Measurements from ENCODE around the gene UPB1. TPM values are rescaled to one million over a fixed set of nuclear protein-coding genes. Genes with fewer than 3 reads are reported as not detected.

Gene UPB1
- total and polyA plus RNA-seq, 10 of the 15 experiments (the other 5 are each of a cell fraction or from before 2014, with no cell fraction given) = 0.89 to 20.5 (median 3.1) TPM

- TF ChIP-seq SMAD1 (IDR thresholded peaks at IDR 0.05; ENCODE audit: low read depth, partially characterized antibody) = no peak
- no peak for TF ChIP-seq E4F1 (IDR thresholded peaks at IDR 0.05; ENCODE audit: borderline replicate concordance, partially characterized antibody)
- TF ChIP-seq HDAC6 (IDR thresholded peaks at IDR 0.05; ENCODE audit: unreplicated experiment) = no peak
- TF ChIP-seq POLR2A (IDR thresholded peaks at IDR 0.05; ENCODE audit: low read depth, low read length) = no peak
- TF ChIP-seq ZNF274 (IDR thresholded peaks at IDR 0.05; ENCODE audit: insufficient read depth, insufficient read length) = no peak
These were observed 11.8 kb downstream of the UPB1 start (continued) for GRCh38 chr22:24506802-24507438.

GRCh38 chr22:24507716-24508115 lies 12.6 kb downstream of the UPB1 start:
- Histone ChIP-seq H3K27ac (ENCODE audit: control insufficient read depth, insufficient read depth) (no peak overlapping the region; the same call in 1 of the 2 replicates), H3K4me3 (no peak overlapping the region), H2AFZ (ENCODE audit: control insufficient read depth, low read depth, low read length) (peak overlapping the region; percentile 79), H3K4me2 (ENCODE audit: control insufficient read depth, insufficient read depth) (peak overlapping the region; percentile 74), H3K4me1 (ENCODE audit: control insufficient read depth, insufficient read depth, low read length) (peaks cover 52% of the 10 kb centered on the region), H4K20me1 (ENCODE audit: control insufficient read depth, insufficient read depth) (no peaks in the 10 kb centered on the region), H3K27me3 (replicated peaks in 1 of 2; ENCODE audit: control insufficient read depth in 2 of 2, insufficient read depth in 2 of 2, low read length in 1 of 2) (no peaks in the 10 kb centered on the region), H3K9ac (ENCODE audit: control insufficient read depth, insufficient read depth, low read length) (no peak overlapping the region), H3K36me3 (ENCODE audit: control insufficient read depth in 2 of 2, insufficient read depth in 2 of 2, low read length in 1 of 2) (no peaks in the 10 kb centered on the region), H3K79me2 (ENCODE audit: control insufficient read depth, insufficient read depth, low read length) (no peaks in the 10 kb centered on the region), H3K9me3 (replicated peaks; ENCODE audit: control insufficient read depth, insufficient read depth, low read length) (no peaks in the 10 kb centered on the region)
- DNase-seq (ENCODE audit: low read depth, low spot score) (no peak), FAIRE-seq (no peak), ATAC-seq (peak; percentile 52)
- CTCF ChIA-PET = interaction anchor here (0.7 to 14.8 kb wide), 9 partner anchors 9 to 500 kb away, joined by 3 to 332 read pairs (median 5); partner anchors contain the start of gene ADORA2A
- no TSS peak for BruUV-seq (replicated peaks)
- intact Hi-C loops (cut with micrococcal nuclease; ENCODE audit: unreplicated experiment) = no loop called here
- WGBS (ENCODE audit: insufficient coverage, insufficient replicate concordance, low lambda C conversion rate, missing lambda C conversion rate) = 35% methylated on average over 7 of the region's 7 CpGs
- in situ Hi-C loops (cut with MboI) = no loop called here
- SMC1A ChIA-PET (ENCODE audit: uncharacterized antibody, unreplicated experiment) = interaction anchor here (0.6 to 8.2 kb wide), 14 partner anchors 8 to 184 kb away, joined by 3 to 122 read pairs (median 6); partner anchors contain the start of gene ADORA2A
- RAD21 ChIA-PET (ENCODE audit: unreplicated experiment) = interaction anchor here (0.5 to 8.3 kb wide), 17 partner anchors 8 to 219 kb away, joined by 3 to 111 read pairs (median 3); partner anchors contain the start of genes ADORA2A, GUCD1 and SNRPD3
- POLR2A ChIA-PET = interaction anchor here (0.5 to 6.7 kb wide), 12 partner anchors 7 to 843 kb away, joined by 3 to 48 read pairs (median 6); partner anchors contain the start of gene ADORA2A
- no peak for TF ChIP-seq SREBF2 (IDR thresholded peaks at IDR 0.05; ENCODE audit: low read length)
- no peak for TF ChIP-seq CHD4 (IDR thresholded peaks at IDR 0.05)
- TF ChIP-seq IRF5 (IDR thresholded peaks at IDR 0.05; ENCODE audit: borderline replicate concordance) = no peak
- TF ChIP-seq CEBPB (IDR thresholded peaks at IDR 0.05; ENCODE audit: borderline replicate concordance in 1 of 2, low read depth in 2 of 2, low read length in 2 of 2) = no peak
- TF ChIP-seq JUND (IDR thresholded peaks at IDR 0.05; ENCODE audit: low read depth, low read length) = no peak
- TF ChIP-seq MYB (IDR thresholded peaks at IDR 0.05; ENCODE audit: borderline replicate concordance, low read depth, low read length) = no peak
- 0 out of 2 replicates have a peak, but pooled peaks have one; percentile 13 for TF ChIP-seq SIN3A (IDR thresholded peaks at IDR 0.05; ENCODE audit: low read depth, low read length)
- TF ChIP-seq EZH2 (IDR thresholded peaks at IDR 0.05; ENCODE audit: borderline replicate concordance, control insufficient read depth, low read depth, low read length) = no peak
- TF ChIP-seq POLR2A (IDR thresholded peaks at IDR 0.05; ENCODE audit: low read depth, low read length) = no peak
- no peak for TF ChIP-seq PKNOX1 (IDR thresholded peaks at IDR 0.05)
- TF ChIP-seq BCL3 (IDR thresholded peaks at IDR 0.05; ENCODE audit: borderline replicate concordance, insufficient read depth, low read depth, low read length, poor library complexity, severe bottlenecking) = no peak

Measured in GM12878 (cell line).